ENCODE measurements around the gene FGD2.

FGD2 gene

GRCh38 chr6:37027036-37027720 is 21.7 kb downstream of the FGD2 start:
- Histone ChIP-seq H3K4me3 (ENCODE audit: low read length in 2 of 2) (no peak overlapping the region), H3K27ac (ENCODE audit: low read depth in 2 of 2, low read length in 2 of 2) (no peak overlapping the region), H3K9ac (ENCODE audit: low read depth in 1 of 2, low read length in 2 of 2) (no peak overlapping the region), H3K27me3 (ENCODE audit: control insufficient read depth in 2 of 2, insufficient read depth in 2 of 2, low read length in 2 of 2) (no peaks in the 10 kb centered on the region), H3K36me3 (ENCODE audit: control insufficient read depth in 2 of 2, insufficient read depth in 2 of 2, low read length in 2 of 2) (no peaks in the 10 kb centered on the region), H3K9me3 (ENCODE audit: control insufficient read depth in 2 of 2, low read length in 2 of 2) (peaks cover 0 to 3% of the 10 kb centered on the region in 2 donors), H3K4me1 (ENCODE audit: control insufficient read depth in 2 of 2, insufficient read depth in 2 of 2, low read length in 2 of 2) (no peaks in the 10 kb centered on the region)

GRCh38 chr6:37027811-37028469 is 22.5 kb downstream of the FGD2 start:
- Histone ChIP-seq H3K36me3 (ENCODE audit: control insufficient read depth in 2 of 2, insufficient read depth in 2 of 2, low read length in 2 of 2) (no peaks in the 10 kb centered on the region), H3K27ac (ENCODE audit: low read depth in 2 of 2, low read length in 2 of 2) (no peak overlapping the region), H3K4me3 (ENCODE audit: low read length in 2 of 2) (no peak overlapping the region), H3K27me3 (ENCODE audit: control insufficient read depth in 2 of 2, insufficient read depth in 2 of 2, low read length in 2 of 2) (no peaks in the 10 kb centered on the region), H3K9me3 (ENCODE audit: control insufficient read depth in 2 of 2, low read length in 2 of 2) (peaks cover 0 to 3% of the 10 kb centered on the region in 2 donors), H3K4me1 (ENCODE audit: control insufficient read depth in 2 of 2, insufficient read depth in 2 of 2, low read length in 2 of 2) (no peaks in the 10 kb centered on the region), H3K9ac (ENCODE audit: low read depth in 1 of 2, low read length in 2 of 2) (no peak overlapping the region)

GRCh38 chr6:37029249-37029971 is 24.0 kb downstream of the FGD2 start:
- Histone ChIP-seq H3K27me3 (ENCODE audit: control insufficient read depth in 2 of 2, insufficient read depth in 2 of 2, low read length in 2 of 2) (no peaks in the 10 kb centered on the region), H3K4me1 (ENCODE audit: control insufficient read depth in 2 of 2, insufficient read depth in 2 of 2, low read length in 2 of 2) (no peaks in the 10 kb centered on the region), H3K36me3 (ENCODE audit: control insufficient read depth in 2 of 2, insufficient read depth in 2 of 2, low read length in 2 of 2) (no peaks in the 10 kb centered on the region), H3K9me3 (ENCODE audit: control insufficient read depth in 2 of 2, low read length in 2 of 2) (peaks cover 0 to 3% of the 10 kb centered on the region in 2 donors), H3K9ac (ENCODE audit: low read depth in 1 of 2, low read length in 2 of 2) (no peak overlapping the region), H3K27ac (ENCODE audit: low read depth in 2 of 2, low read length in 2 of 2) (no peak overlapping the region), H3K4me3 (ENCODE audit: low read length in 2 of 2) (no peak overlapping the region)

GRCh38 chr6:37030599-37030998 is 25.1 kb downstream of the FGD2 start:
- no peak overlapping the region for H3K9ac ChIP-seq (ENCODE audit: low read depth in 1 of 2, low read length in 2 of 2)
- no peaks in the 10 kb centered on the region for H3K4me1 ChIP-seq (ENCODE audit: control insufficient read depth in 2 of 2, insufficient read depth in 2 of 2, low read length in 2 of 2)
- no peaks in the 10 kb centered on the region for H3K36me3 ChIP-seq (ENCODE audit: control insufficient read depth in 2 of 2, insufficient read depth in 2 of 2, low read length in 2 of 2)
- H3K27ac ChIP-seq (ENCODE audit: low read depth in 2 of 2, low read length in 2 of 2) = no peak overlapping the region
- no peaks in the 10 kb centered on the region for H3K27me3 ChIP-seq (ENCODE audit: control insufficient read depth in 2 of 2, insufficient read depth in 2 of 2, low read length in 2 of 2)
- peaks cover 0 to 3% of the 10 kb centered on the region in 2 donors for H3K9me3 ChIP-seq (ENCODE audit: control insufficient read depth in 2 of 2, low read length in 2 of 2)
- H3K4me3 ChIP-seq (ENCODE audit: low read length in 2 of 2) = no peak overlapping the region

- Histone ChIP-seq H3K9ac (ENCODE audit: low read depth in 1 of 2, low read length in 2 of 2) (no peak overlapping the region), H3K27me3 (ENCODE audit: control insufficient read depth in 2 of 2, insufficient read depth in 2 of 2, low read length in 2 of 2) (no peaks in the 10 kb centered on the region), H3K9me3 (ENCODE audit: control insufficient read depth in 2 of 2, low read length in 2 of 2) (peaks cover 0 to 3% of the 10 kb centered on the region in 2 donors), H3K27ac (ENCODE audit: low read depth in 2 of 2, low read length in 2 of 2) (no peak overlapping the region), H3K36me3 (ENCODE audit: control insufficient read depth in 2 of 2, insufficient read depth in 2 of 2, low read length in 2 of 2) (no peaks in the 10 kb centered on the region), H3K4me3 (ENCODE audit: low read length in 2 of 2) (no peak overlapping the region), H3K4me1 (ENCODE audit: control insufficient read depth in 2 of 2, insufficient read depth in 2 of 2, low read length in 2 of 2) (no peaks in the 10 kb centered on the region)
Measured at GRCh38 chr6:37032239-37032638, 26.8 kb downstream of the FGD2 start.

GRCh38 chr6:37033255-37033654 is 27.8 kb downstream of the FGD2 start:
- no peaks in the 10 kb centered on the region for H3K27me3 ChIP-seq (ENCODE audit: control insufficient read depth in 2 of 2, insufficient read depth in 2 of 2, low read length in 2 of 2)
- H3K27ac ChIP-seq (ENCODE audit: low read depth in 2 of 2, low read length in 2 of 2) = no peak overlapping the region
- H3K4me3 ChIP-seq (ENCODE audit: low read length in 2 of 2) = no peak overlapping the region
- H3K9me3 ChIP-seq (ENCODE audit: control insufficient read depth in 2 of 2, low read length in 2 of 2) = peaks cover 0 to 3% of the 10 kb centered on the region in 2 donors
- no peak overlapping the region for H3K9ac ChIP-seq (ENCODE audit: low read depth in 1 of 2, low read length in 2 of 2)
- H3K4me1 ChIP-seq (ENCODE audit: control insufficient read depth in 2 of 2, insufficient read depth in 2 of 2, low read length in 2 of 2) = no peaks in the 10 kb centered on the region
- no peaks in the 10 kb centered on the region for H3K36me3 ChIP-seq (ENCODE audit: control insufficient read depth in 2 of 2, insufficient read depth in 2 of 2, low read length in 2 of 2)

- H3K4me3 ChIP-seq (ENCODE audit: low read length in 2 of 2) = no peak overlapping the region
- H3K36me3 ChIP-seq (ENCODE audit: control insufficient read depth in 2 of 2, insufficient read depth in 2 of 2, low read length in 2 of 2) = no peaks in the 10 kb centered on the region
- H3K9ac ChIP-seq (ENCODE audit: low read depth in 1 of 2, low read length in 2 of 2) = no peak overlapping the region
- peaks cover 0 to 3% of the 10 kb centered on the region in 2 donors for H3K9me3 ChIP-seq (ENCODE audit: control insufficient read depth in 2 of 2, low read length in 2 of 2)
- no peak overlapping the region for H3K27ac ChIP-seq (ENCODE audit: low read depth in 2 of 2, low read length in 2 of 2)
- no peaks in the 10 kb centered on the region for H3K4me1 ChIP-seq (ENCODE audit: control insufficient read depth in 2 of 2, insufficient read depth in 2 of 2, low read length in 2 of 2)
- no peaks in the 10 kb centered on the region for H3K27me3 ChIP-seq (ENCODE audit: control insufficient read depth in 2 of 2, insufficient read depth in 2 of 2, low read length in 2 of 2)
Measured at GRCh38 chr6:37033819-37034795, 28.7 kb downstream of the FGD2 start.

GRCh38 chr6:37036146-37036545 is 30.7 kb downstream of the FGD2 start:
- H3K27me3 ChIP-seq (ENCODE audit: control insufficient read depth in 2 of 2, insufficient read depth in 2 of 2, low read length in 2 of 2) = no peaks in the 10 kb centered on the region
- H3K9me3 ChIP-seq (ENCODE audit: control insufficient read depth in 2 of 2, low read length in 2 of 2) = no peaks in the 10 kb centered on the region
- H3K27ac ChIP-seq (ENCODE audit: low read depth in 2 of 2, low read length in 2 of 2) = no peak overlapping the region
- no peak overlapping the region for H3K4me3 ChIP-seq (ENCODE audit: low read length in 2 of 2)
- no peaks in the 10 kb centered on the region for H3K36me3 ChIP-seq (ENCODE audit: control insufficient read depth in 2 of 2, insufficient read depth in 2 of 2, low read length in 2 of 2)
- H3K9ac ChIP-seq (ENCODE audit: low read depth in 1 of 2, low read length in 2 of 2) = no peak overlapping the region
- H3K4me1 ChIP-seq (ENCODE audit: control insufficient read depth in 2 of 2, insufficient read depth in 2 of 2, low read length in 2 of 2) = no peaks in the 10 kb centered on the region

- Histone ChIP-seq H3K27me3 (ENCODE audit: control insufficient read depth in 2 of 2, insufficient read depth in 2 of 2, low read length in 2 of 2) (no peaks in the 10 kb centered on the region), H3K4me1 (ENCODE audit: control insufficient read depth in 2 of 2, insufficient read depth in 2 of 2, low read length in 2 of 2) (no peaks in the 10 kb centered on the region), H3K4me3 (ENCODE audit: low read length in 2 of 2) (no peak overlapping the region), H3K9ac (ENCODE audit: low read depth in 1 of 2, low read length in 2 of 2) (no peak overlapping the region), H3K36me3 (ENCODE audit: control insufficient read depth in 2 of 2, insufficient read depth in 2 of 2, low read length in 2 of 2) (no peaks in the 10 kb centered on the region), H3K9me3 (ENCODE audit: control insufficient read depth in 2 of 2, low read length in 2 of 2) (no peaks in the 10 kb centered on the region), H3K27ac (ENCODE audit: low read depth in 2 of 2, low read length in 2 of 2) (no peak overlapping the region)
Measured at GRCh38 chr6:37038292-37039198, 33.1 kb downstream of the FGD2 start.
